SK-N-SH treated with all-trans-retinoic acid at 6 μM for 48 hours (cell line): ENCODE results near the gene POLR2H.

ENCODE experiments used
- ARNTL ChIP-seq: fragments of 450-650 bp; formaldehyde crosslinking; IDR thresholded peaks from 2 replicates; pipeline ENCODE4 v1.5.0; 2020; ENCODE audit warnings: low read depth, mild to moderate bottlenecking, moderate library complexity, borderline replicate concordance
- GLIS3 ChIP-seq: fragments of 250-450 bp; sonication (Bioruptor Pico); IDR thresholded peaks from 2 replicates; pipeline ENCODE4 v1.5.0; 2020; ENCODE audit warnings: mild to moderate bottlenecking, moderate library complexity
- OSR1 ChIP-seq: fragments of 250-450 bp; sonication (Bioruptor Pico); IDR thresholded peaks from 2 replicates; pipeline ENCODE4 v1.8.0; 2022; ENCODE audit warnings: moderate library complexity, mild to moderate bottlenecking, inconsistent platforms
- PATZ1 ChIP-seq: fragments of 250-450 bp; sonication (Bioruptor Pico); IDR thresholded peaks from 2 replicates; pipeline ENCODE4 v1.8.0; 2020; ENCODE audit warnings: mild to moderate bottlenecking, moderate library complexity, borderline replicate concordance
- TOX ChIP-seq: fragments of 250-450 bp; sonication (Bioruptor Pico); IDR thresholded peaks from 2 replicates; pipeline ENCODE4 v1.8.0; 2021; ENCODE audit warnings: mild to moderate bottlenecking, moderate library complexity, borderline replicate concordance
- ZFP3 ChIP-seq: fragments of 250-450 bp; sonication (Bioruptor Pico); IDR thresholded peaks from 2 replicates; pipeline ENCODE4 v1.5.0; 2020; ENCODE audit warnings: mild to moderate bottlenecking, moderate library complexity
- ZFP30 ChIP-seq: fragments of 450-650 bp; formaldehyde crosslinking; IDR thresholded peaks from 2 replicates; pipeline ENCODE4 v1.5.0; 2022; ENCODE audit warnings: mild to moderate bottlenecking, moderate library complexity
- ZNF8 ChIP-seq: fragments of 450-650 bp; formaldehyde crosslinking; IDR thresholded peaks from 2 replicates; pipeline ENCODE4 v1.5.0; 2020; ENCODE audit warnings: mild to moderate bottlenecking, moderate library complexity

GRCh38 chr3:184405075-184406030, 43.8 kb downstream of the POLR2H start:
- TF ChIP-seq TOX (CRISPR knock-in tag): no peak
- no peak for TF ChIP-seq ZNF8 (CRISPR knock-in tag)
- no peak for TF ChIP-seq ZFP3
- TF ChIP-seq PATZ1 (CRISPR knock-in tag): no peak
- no peak for TF ChIP-seq ARNTL (CRISPR knock-in tag)
- no peak for TF ChIP-seq ZFP30 (CRISPR knock-in tag)
- no peak for TF ChIP-seq OSR1 (CRISPR knock-in tag)
- no peak for TF ChIP-seq GLIS3 (CRISPR knock-in tag)
